CD4-positive, alpha-beta T cell treated with Interleukin-4 for 1 hour (primary cell): ENCODE results near the gene NOMO2.
"Not testable (repeated sequence)": the region's sequence is repeated elsewhere in the genome, so short reads cannot be mapped to it uniquely, and the experiment has no call there.

Experiments
- DNase-seq, 2 donors: peaks; one replicate each; pipeline ENCODE4 v3.0.0-alpha.2; 2020 to 2022

The NOMO2 gene

DNA sequence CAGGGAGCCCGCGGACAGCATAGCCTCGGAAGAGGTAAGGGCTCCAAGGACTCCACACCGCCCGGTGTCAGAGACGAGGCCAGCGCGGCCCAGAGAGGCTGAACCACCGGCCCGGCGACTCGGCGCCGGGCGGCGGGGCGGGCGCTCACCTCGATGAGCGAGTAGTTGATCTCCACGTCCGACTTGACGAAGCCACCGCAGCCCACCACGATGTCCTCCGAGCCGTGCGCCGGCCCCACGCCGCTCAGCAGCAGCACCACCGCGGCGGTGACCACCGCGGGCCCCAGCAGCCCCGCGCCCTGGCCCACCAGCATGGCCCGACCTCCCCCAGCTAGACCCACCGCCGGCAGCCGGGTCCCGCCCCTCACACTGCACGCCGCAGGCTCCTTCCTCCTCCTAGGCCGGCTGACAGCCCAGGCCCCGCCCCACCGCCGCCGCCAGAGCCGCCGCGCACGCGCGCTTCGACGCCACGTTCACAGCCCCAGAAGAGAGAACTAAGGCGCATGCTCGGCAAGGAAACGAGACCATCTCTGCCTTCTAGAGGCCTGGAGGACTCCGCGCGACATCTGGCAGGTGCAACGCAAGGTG lies at the start of gene NOMO2:
Gene NOMO2 (minus strand): TSS at position 371 of the 588 bp plus-strand sequence. CDS start 57 bp downstream, at position 314.
- DNase-seq, result peak; percentile 97

GRCh38 chr16:18610147-18610803 lies 48.4 kb upstream of the NOMO2 start:
- not testable (repeated sequence) for DNase-seq

DNA sequence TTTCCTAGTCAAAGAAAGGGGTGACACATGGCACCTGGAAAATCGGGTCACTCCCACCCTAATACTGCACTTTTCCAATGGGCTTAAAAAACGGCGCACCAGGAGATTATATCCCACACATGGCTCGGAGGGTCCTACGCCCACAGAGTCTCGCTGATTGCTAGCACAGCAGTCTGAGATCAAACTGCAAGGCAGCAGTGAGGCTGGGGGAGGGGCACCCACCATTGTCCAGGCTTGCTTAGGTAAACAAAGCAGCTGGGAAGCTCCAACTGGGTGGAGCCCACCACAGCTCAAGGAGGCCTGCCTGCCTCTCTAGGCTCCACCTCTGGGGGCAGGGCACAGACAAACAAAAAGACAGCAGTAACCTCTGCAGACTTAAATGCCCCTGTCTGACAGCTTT lies 46.4 kb upstream of the NOMO2 start:
- DNase-seq, result not testable (repeated sequence)

- not testable (repeated sequence) for DNase-seq
Measured at GRCh38 chr16:18603572-18604246, 41.8 kb upstream of the NOMO2 start.

DNA sequence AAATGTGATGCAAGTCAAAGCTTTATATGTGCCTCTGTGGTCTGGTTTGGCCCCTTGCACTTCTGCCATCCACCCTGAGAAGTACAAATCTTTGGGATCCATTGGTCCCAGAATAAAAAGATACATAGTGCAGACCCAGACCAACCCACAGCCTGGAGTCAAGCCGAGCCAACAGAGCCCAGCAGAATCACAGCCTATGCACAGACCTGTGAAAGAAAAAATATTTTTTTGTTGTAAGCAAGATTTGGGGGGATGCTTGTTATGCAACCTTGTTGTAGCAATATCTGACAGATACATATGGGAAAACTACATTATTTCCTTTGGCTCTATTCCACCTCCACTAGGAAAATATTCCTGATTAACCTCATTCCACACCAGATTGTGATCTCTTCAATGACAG lies 36.7 kb upstream of the NOMO2 start:
- DNase-seq, result not testable (repeated sequence)

GRCh38 chr16:18597734-18598133 lies 35.8 kb upstream of the NOMO2 start:
- DNase-seq, result not testable (repeated sequence)

- DNase-seq, result not testable (repeated sequence)
Measured at GRCh38 chr16:18597319-18597718, 35.4 kb upstream of the NOMO2 start.

- not testable (repeated sequence) for DNase-seq
Measured at GRCh38 chr16:18595796-18596195, 33.9 kb upstream of the NOMO2 start.

- not testable (repeated sequence) for DNase-seq
Measured at GRCh38 chr16:18594880-18595279, 33.0 kb upstream of the NOMO2 start.

DNA sequence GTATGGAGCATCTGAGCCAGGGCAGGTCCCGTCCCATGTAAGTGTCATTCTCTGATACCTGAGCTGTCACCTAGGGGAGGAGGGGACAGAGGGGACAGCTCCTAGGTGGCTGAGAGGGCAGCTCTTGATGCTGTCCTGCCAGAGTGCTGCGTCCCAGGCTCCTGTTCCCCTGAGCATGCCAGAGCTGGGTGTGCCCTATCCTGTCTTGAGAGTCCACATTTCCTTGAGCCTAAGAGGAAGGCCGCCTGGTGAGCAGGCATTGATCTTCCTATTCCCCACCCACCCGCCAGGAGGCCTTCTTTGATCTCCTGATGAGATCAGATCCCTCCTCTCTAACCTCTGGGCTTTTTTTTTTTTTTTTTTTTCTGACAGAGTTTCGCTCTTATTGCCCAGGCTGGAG lies 32.0 kb upstream of the NOMO2 start:
- DNase-seq, result not testable (repeated sequence)

GRCh38 chr16:18592982-18593381 lies 31.1 kb upstream of the NOMO2 start:
- DNase-seq, result not testable (repeated sequence)

- peak; percentile 22 to 37 for DNase-seq
Measured at GRCh38 chr16:18591908-18592307, 30.0 kb upstream of the NOMO2 start.

DNA sequence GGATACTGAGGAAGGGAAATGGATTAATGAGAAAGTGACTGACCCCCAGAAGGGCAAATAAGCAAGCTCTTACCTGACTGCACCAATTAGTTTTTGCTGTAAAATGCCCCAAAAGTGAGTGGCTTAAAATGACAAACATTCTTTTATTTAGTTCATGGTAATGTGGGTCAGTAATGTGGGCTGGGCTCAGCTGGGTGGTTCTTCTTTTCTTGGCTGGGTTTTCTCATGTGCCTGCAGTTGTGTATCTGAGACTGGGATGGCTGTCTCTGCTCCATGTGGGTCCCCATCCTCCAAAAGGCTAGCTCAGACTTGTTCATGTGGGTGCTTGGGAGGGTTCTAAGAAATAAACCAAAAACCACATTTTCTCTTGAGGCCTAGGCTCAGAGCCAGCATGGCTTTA lies 29.5 kb upstream of the NOMO2 start:
- not testable (repeated sequence) for DNase-seq

DNA sequence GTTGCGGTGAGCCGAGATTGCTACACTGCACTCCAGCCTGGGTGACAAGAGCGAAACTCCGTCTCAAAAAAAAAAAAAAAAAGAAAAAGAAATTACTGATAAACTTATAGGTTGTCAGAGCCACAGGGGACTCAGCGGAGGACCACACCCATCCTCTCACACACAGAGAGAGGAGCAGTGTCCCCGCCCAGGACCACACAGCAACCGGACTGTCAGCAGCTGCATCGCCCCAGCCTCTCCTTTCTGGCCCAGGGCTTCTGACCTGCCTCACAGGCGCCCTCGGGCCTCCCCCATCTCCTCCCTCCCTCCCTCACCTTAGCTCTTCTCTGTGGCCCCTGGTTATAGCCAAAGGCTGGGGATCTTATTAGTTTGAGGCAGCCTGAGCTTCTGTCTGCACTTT lies 27.9 kb upstream of the NOMO2 start:
- DNase-seq, result not testable (repeated sequence)

DNA sequence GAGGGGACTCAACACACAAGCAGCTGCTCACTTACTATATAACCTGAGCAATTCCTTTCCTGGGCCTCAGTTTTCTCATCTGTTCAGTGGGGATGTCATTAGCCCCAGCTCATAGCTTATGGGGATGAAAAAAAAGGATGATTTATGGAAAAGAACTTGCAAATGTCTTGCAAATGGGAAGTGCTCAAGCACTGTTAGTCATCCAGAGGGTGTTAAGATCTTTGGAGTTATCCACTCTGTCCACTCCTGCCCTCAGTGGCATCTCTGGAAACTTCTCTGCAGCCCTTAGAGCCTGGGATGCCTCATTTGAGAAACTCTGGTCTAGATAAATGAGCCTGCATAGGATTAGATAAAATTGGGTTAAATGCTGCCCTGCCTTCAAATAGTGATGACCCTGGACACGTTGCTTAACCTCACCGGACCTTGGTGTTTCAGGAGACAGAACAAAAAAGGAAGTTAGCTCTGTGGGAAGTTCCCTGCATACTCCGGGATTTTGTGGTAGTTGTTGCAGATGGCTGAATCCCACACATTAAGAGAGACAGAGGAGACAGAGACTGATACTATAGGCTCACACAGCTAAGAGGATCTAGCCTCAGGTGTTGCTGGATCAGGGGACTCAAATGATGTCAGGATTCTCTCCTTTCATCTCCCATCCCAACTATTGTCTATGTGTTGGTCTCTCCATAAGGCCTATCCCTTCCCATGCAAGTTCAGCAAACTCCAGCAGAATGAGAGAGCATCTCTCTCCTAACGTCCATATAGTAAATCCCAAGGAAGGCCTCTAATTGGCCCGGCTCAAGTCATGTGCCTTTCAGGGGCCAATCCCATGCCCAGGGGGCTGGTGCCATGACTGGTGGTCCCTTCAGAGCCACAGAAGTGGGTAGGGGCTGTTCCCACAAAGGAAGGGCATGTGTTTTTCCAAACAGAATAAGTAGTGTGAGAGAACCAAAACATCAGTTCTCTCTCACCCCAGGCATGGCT lies 25.0 kb upstream of the NOMO2 start:
- DNase-seq, result not testable (repeated sequence)

DNA sequence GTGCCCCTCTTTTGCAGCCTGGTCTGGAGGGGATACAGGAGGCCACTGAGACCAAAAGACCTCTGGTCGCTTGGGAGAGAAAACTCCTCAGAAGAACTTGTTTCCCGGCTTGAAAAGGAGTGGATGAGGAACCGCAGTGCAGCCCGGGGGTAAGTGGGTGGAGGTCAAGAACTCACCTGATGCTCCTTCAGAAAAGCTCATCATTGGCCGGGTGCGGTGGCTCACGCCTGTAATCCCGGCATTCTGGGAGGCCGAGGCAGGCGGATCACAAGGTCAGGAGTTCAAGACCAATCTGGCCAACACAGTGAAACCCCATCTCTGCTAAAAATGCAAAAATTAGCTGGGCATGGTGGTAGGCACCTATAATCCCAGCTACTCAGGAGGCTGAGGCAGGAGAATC lies 23.9 kb upstream of the NOMO2 start:
- DNase-seq, result not testable (repeated sequence)

- no peak for DNase-seq
Measured at GRCh38 chr16:18582902-18583301, 21.0 kb upstream of the NOMO2 start.

DNA sequence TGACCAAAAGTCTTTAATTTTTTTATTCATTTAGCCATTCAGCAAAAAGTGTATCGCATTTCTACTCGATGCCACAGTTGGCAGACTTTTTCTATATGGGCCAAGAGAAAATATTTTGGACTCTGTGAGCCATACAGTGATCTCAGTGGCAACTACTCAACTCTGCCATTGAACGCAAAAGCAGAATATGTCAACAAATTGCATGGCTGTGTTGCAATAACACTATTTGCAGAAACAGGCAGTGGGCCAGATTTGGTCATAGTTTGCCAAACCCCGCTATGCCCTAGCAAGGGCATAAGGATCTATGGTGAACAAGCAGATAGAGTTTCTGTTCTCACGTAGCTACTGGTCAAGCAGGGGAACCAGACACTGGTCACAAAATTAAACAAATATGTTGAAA lies 18.5 kb upstream of the NOMO2 start:
- not testable (repeated sequence) for DNase-seq

DNA sequence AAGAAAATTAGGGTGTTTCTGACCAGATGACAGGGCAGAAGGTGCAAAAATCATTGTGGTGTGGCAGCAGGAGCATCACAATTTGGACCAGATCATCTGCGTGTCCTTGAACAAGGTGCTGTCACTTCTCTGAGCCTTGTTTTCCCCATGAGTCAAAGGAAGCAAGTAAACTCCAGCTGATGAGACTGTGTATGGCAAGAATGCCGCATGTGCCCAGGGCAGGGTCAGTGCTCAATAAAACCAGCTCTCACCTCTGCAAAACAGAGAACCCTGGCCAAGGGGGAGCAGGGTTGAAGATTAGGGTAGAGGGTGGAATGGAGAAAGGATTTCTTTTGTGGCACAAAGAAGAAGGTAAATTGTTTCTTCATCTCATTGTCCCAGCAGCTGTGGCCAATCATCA lies 17.4 kb upstream of the NOMO2 start:
- not testable (repeated sequence) for DNase-seq

DNA sequence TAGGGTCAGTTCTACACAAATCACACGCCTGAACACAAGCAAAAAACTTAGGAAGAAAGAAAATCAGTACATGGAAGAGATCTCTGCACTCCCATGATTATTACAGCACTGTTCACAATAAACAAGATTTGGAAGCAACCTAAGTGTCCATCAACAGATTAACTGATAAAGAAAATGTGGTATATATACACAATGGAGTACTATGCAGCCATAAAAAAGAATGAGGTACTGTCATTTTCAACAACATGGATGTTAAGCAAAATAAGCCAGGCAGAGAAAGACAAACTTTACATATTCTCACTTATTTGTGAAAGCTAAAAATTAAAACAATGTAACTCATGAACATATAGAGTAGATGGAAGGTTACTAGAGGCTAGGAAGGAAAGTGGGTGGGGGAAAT lies 16.0 kb upstream of the NOMO2 start:
- DNase-seq, result not testable (repeated sequence)

DNA sequence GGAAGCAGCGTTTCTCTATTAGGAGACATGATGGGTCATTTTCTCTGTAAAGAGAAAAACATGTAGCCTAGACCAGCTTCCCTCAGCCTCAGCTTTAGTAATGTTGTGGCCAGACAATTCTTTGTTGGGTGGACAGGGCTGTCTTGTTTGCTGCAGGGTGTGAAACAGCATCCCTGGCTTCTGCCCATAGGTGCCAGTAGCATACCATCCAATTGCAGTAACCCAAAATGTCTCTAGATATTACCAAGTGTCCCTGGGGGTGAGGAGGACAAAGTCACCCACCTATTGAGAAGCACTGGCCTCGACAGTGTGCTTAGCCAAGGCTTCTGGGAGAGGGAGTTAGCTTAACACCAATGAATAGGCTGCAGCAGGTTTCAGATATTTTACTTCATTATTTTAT lies 14.0 kb upstream of the NOMO2 start:
- DNase-seq, result not testable (repeated sequence)

- not testable (repeated sequence) for DNase-seq
Measured at GRCh38 chr16:18575298-18575917, 13.5 kb upstream of the NOMO2 start.
